ENCODE results near the gene RIMBP2. TPM values are rescaled to one million over a fixed set of nuclear protein-coding genes. Genes with fewer than 3 reads are reported as not detected.

RIMBP2 gene
- total and polyA plus RNA-seq, 8 donors = 0.42 to 19.0 (median 16.1) TPM

GRCh38 chr12:130497991-130498390 lies 218.1 kb downstream of the RIMBP2 start:
- no peaks in the 10 kb centered on the region for H3K36me3 ChIP-seq
- no peaks in the 10 kb centered on the region for H3K9me3 ChIP-seq
- DNase-seq (no peak), ATAC-seq (no peak)
- no peak overlapping the region for H3K4me3 ChIP-seq
- H3K27me3 ChIP-seq = peaks cover 0 to 1% of the 10 kb centered on the region in 2 donors
- TF ChIP-seq CTCF (IDR thresholded peaks at IDR 0.05) = no peak
- no peak overlapping the region for H3K27ac ChIP-seq
- no peaks in the 10 kb centered on the region for H3K4me1 ChIP-seq
- intact Hi-C loops (cut with DNase I) = no loop called here

- H3K4me3 ChIP-seq = no peak overlapping the region
- ATAC-seq (no peak), DNase-seq (no peak)
- no peaks in the 10 kb centered on the region for H3K36me3 ChIP-seq
- H3K27me3 ChIP-seq = peaks cover 0 to 8% of the 10 kb centered on the region in 2 donors
- no peaks in the 10 kb centered on the region for H3K4me1 ChIP-seq
- H3K9me3 ChIP-seq = no peaks in the 10 kb centered on the region
- TF ChIP-seq CTCF (IDR thresholded peaks at IDR 0.05) = no peak
- H3K27ac ChIP-seq = no peak overlapping the region
- intact Hi-C loops (cut with DNase I) = no loop called here
Measured at GRCh38 chr12:130497321-130497720, 218.8 kb downstream of the RIMBP2 start.

- no peak for ATAC-seq
- DNase-seq = no peak
Measured at GRCh38 chr12:130496516-130497120, 219.5 kb downstream of the RIMBP2 start.

GRCh38 chr12:130495156-130495555 lies 220.9 kb downstream of the RIMBP2 start:
- Histone ChIP-seq H3K9me3 (no peaks in the 10 kb centered on the region), H3K27ac (no peak overlapping the region), H3K27me3 (peaks cover 0 to 16% of the 10 kb centered on the region in 2 donors), H3K36me3 (no peaks in the 10 kb centered on the region), H3K4me1 (no peaks in the 10 kb centered on the region), H3K4me3 (no peak overlapping the region)
- intact Hi-C loops (cut with DNase I) = no loop called here
- TF ChIP-seq CTCF (IDR thresholded peaks at IDR 0.05) = no peak
- DNase-seq = no peak
- ATAC-seq = no peak

More at GRCh38 chr12:130496516-130497120, 219.5 kb downstream of the RIMBP2 start:
- H3K9me3 ChIP-seq = no peaks in the 10 kb centered on the region
- H3K36me3 ChIP-seq = no peaks in the 10 kb centered on the region
- intact Hi-C loops (cut with DNase I) = no loop called here
- no peaks in the 10 kb centered on the region for H3K4me1 ChIP-seq
- H3K27ac ChIP-seq = no peak overlapping the region
- H3K27me3 ChIP-seq = peaks cover 0 to 12% of the 10 kb centered on the region in 2 donors
- H3K4me3 ChIP-seq = no peak overlapping the region
- TF ChIP-seq CTCF (IDR thresholded peaks at IDR 0.05) = no peak

GRCh38 chr12:130494736-130495135 lies 221.4 kb downstream of the RIMBP2 start:
- intact Hi-C loops (cut with DNase I) = no loop called here
- Histone ChIP-seq H3K9me3 (no peaks in the 10 kb centered on the region), H3K4me3 (no peak overlapping the region), H3K27ac (no peak overlapping the region), H3K36me3 (no peaks in the 10 kb centered on the region), H3K27me3 (peaks cover 0 to 16% of the 10 kb centered on the region in 2 donors), H3K4me1 (no peaks in the 10 kb centered on the region)
- ATAC-seq = no peak
- no peak for DNase-seq
- no peak for TF ChIP-seq CTCF (IDR thresholded peaks at IDR 0.05)
